ENCODE measurements around the gene GRWD1. TPM values are rescaled to one million over a fixed set of nuclear protein-coding genes. Genes with fewer than 3 reads are reported as not detected.

GRWD1 gene
- total and polyA plus RNA-seq, 2 of the 13 experiments (the other 11 are each of a cell fraction or from before 2014, with no cell fraction given) = 10.8 to 46.6 TPM

GRCh38 chr19:48469289-48469881 lies 23.6 kb downstream of the GRWD1 start, which contains the start of gene CYTH2 (continued):
- no peak for TF ChIP-seq TRIM22 (IDR thresholded peaks at IDR 0.05)
- no peak for TF ChIP-seq ZNF557 (CRISPR knock-in tag; IDR thresholded peaks at IDR 0.05)
- TF ChIP-seq KDM6A (CRISPR knock-in tag; IDR thresholded peaks at IDR 0.05; ENCODE audit: low read depth) = no peak
- TF ChIP-seq SALL1 (CRISPR knock-in tag; IDR thresholded peaks at IDR 0.05) = 0 out of 2 replicates have a peak, but pooled peaks have one; percentile 16
- TF ChIP-seq ZBTB14 (CRISPR knock-in tag; IDR thresholded peaks at IDR 0.05) = no peak
- TF ChIP-seq ZMAT3 (CRISPR knock-in tag; conservative IDR thresholded peaks at IDR 0.05) = peak; percentile 81
- TF ChIP-seq, protein P1, sequence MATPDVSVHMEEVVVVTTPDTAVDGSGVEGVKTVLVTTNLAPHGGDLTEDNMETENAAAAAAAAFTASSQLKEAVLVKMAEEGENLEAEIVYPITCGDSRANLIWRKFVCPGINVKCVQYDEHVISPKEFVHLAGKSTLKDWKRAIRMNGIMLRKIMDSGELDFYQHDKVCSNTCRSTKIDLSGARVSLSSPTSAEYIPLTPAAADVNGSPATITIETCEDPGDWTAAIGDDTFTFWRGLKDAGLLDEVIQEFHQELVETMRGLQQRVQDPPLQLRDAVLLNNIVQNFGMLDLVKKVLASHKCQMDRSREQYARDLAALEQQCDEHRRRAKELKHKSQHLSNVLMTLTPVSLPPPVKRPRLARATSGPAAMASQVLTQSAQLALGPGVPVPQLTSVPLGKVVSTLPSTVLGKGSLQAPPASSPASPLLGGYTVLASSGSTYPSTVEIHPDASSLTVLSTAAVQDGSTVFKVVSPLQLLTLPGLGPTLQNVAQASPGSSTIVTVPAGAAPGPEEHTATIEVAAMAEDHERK (CRISPR knock-in tag; IDR thresholded peaks at IDR 0.05; ENCODE audit: low read depth) = no peak
- no peak for TF ChIP-seq ZNF749 (CRISPR knock-in tag; IDR thresholded peaks at IDR 0.05; ENCODE audit: borderline replicate concordance)
- TF ChIP-seq POLR2A (IDR thresholded peaks at IDR 0.05; ENCODE audit: insufficient read depth in 1 of 2, low read depth in 2 of 2, low read length in 2 of 2) = peak; percentile 86 to 93
- TF ChIP-seq ZNF782 (CRISPR knock-in tag; IDR thresholded peaks at IDR 0.05; ENCODE audit: borderline replicate concordance) = no peak
- 0 out of 2 replicates have a peak, but pooled peaks have one; percentile 68 for TF ChIP-seq SMYD3 (CRISPR knock-in tag; IDR thresholded peaks at IDR 0.05)
- peak; percentile 32; the same call in 1 of the 2 replicates for TF ChIP-seq BRD4 (CRISPR knock-in tag; IDR thresholded peaks at IDR 0.05)
- TF ChIP-seq RCOR2 (CRISPR knock-in tag; IDR thresholded peaks at IDR 0.05) = no peak
- no peak; the same call in none of the 2 replicates for TF ChIP-seq CREM (IDR thresholded peaks at IDR 0.05)
- no peak for TF ChIP-seq CREM (CRISPR knock-in tag; IDR thresholded peaks at IDR 0.05)
- TF ChIP-seq ZNF547 (CRISPR knock-in tag; IDR thresholded peaks at IDR 0.05) = peak; percentile 66
- no peak for TF ChIP-seq KMT2B (CRISPR knock-in tag; IDR thresholded peaks at IDR 0.05)
- no peak for TF ChIP-seq PRPF4 (IDR thresholded peaks at IDR 0.05; ENCODE audit: low read depth, low read length, poor library complexity, severe bottlenecking)
- TF ChIP-seq ZNF205 (CRISPR knock-in tag; IDR thresholded peaks at IDR 0.05) = 0 out of 2 replicates have a peak, but pooled peaks have one; percentile 30
- TF ChIP-seq ONECUT2 (CRISPR knock-in tag; IDR thresholded peaks at IDR 0.05) = no peak
- TF ChIP-seq, protein P2, sequence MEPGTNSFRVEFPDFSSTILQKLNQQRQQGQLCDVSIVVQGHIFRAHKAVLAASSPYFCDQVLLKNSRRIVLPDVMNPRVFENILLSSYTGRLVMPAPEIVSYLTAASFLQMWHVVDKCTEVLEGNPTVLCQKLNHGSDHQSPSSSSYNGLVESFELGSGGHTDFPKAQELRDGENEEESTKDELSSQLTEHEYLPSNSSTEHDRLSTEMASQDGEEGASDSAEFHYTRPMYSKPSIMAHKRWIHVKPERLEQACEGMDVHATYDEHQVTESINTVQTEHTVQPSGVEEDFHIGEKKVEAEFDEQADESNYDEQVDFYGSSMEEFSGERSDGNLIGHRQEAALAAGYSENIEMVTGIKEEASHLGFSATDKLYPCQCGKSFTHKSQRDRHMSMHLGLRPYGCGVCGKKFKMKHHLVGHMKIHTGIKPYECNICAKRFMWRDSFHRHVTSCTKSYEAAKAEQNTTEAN (CRISPR knock-in tag; conservative IDR thresholded peaks at IDR 0.05) = peak; percentile 48; the same call in 1 of the 2 replicates
- TF ChIP-seq, protein P3, sequence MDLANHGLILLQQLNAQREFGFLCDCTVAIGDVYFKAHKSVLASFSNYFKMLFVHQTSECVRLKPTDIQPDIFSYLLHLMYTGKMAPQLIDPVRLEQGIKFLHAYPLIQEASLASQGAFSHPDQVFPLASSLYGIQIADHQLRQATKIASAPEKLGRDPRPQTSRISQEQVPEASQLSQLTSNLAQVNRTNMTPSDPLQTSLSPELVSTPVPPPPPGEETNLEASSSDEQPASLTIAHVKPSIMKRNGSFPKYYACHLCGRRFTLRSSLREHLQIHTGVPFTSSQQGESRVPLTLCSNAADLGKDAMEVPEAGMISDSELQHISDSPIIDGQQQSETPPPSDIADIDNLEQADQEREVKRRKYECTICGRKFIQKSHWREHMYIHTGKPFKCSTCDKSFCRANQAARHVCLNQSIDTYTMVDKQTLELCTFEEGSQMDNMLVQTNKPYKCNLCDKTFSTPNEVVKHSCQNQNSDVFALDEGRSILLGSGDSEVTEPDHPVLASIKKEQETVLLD (CRISPR knock-in tag; IDR thresholded peaks at IDR 0.05; ENCODE audit: low read depth) = peak; percentile 73
- peak; percentile 26; the same call in 1 of the 2 replicates for TF ChIP-seq RARA (CRISPR knock-in tag; IDR thresholded peaks at IDR 0.05)
- no peak for TF ChIP-seq ZBTB7A (CRISPR knock-in tag; IDR thresholded peaks at IDR 0.05)
- no peak for TF ChIP-seq PRMT3 (CRISPR knock-in tag; IDR thresholded peaks at IDR 0.05; ENCODE audit: borderline replicate concordance, low read depth)
- no peak for TF ChIP-seq ZNF549 (CRISPR knock-in tag; IDR thresholded peaks at IDR 0.05)

Data from HepG2 (cell line).